ENCODE measurements around the gene PRH1. TPM values are rescaled to one million over a fixed set of nuclear protein-coding genes. Genes with fewer than 3 reads are reported as not detected.
A peak's percentile ranks its signal among the peaks of the same experiment; 100 is the strongest.

The PRH1 gene
- total and polyA plus RNA-seq, 2 experiments from 2014 or later: 12.3 to 19.0 TPM

DNA sequence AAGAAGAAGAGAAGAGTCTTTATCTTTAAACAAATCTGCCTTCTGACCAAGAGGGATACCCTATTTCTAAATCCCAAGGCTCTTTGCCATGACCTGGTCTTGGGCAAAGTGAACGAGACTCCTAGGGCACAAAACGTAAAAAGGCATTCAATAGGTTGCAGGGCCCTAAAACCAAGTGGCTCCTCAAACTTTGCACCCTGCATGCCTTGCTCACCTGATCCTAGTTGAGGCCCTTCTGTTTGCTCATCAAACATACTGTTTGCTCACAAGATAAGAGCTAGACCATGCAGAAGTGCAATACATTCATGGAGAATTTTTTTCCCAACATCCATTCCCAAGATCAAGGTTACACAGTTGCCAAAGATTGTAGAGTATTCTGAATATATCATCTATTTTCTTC, 7.9 kb upstream of the PRH1 start:
- no peaks in the 10 kb centered on the region for H4K20me1 ChIP-seq (ENCODE audit: insufficient read depth, poor library complexity, severe bottlenecking)
- H3K4me1 ChIP-seq (ENCODE audit: insufficient read depth): peaks cover 23% of the 10 kb centered on the region
- H3K36me3 ChIP-seq (replicated peaks; ENCODE audit: insufficient read depth, low read depth): no peaks in the 10 kb centered on the region
- H3K4me2 ChIP-seq: peak overlapping the region; percentile 30
- H3K9me2 ChIP-seq (replicated peaks; ENCODE audit: insufficient read depth): no peaks in the 10 kb centered on the region
- H2AFZ ChIP-seq: no peak overlapping the region
- H3K79me2 ChIP-seq: no peaks in the 10 kb centered on the region
- no peak overlapping the region for H3K4me3 ChIP-seq
- peak overlapping the region; percentile 62 for H3K27ac ChIP-seq
- no peaks in the 10 kb centered on the region for H3K27me3 ChIP-seq
- peak; percentile 63 for DNase-seq (ENCODE audit: low spot score)
- WGBS (ENCODE audit: low lambda C conversion rate, missing lambda C conversion rate): 59% methylated on average over 2 of the region's 2 CpGs
- H3K9me3 ChIP-seq (ENCODE audit: low read depth): no peaks in the 10 kb centered on the region
- TF ChIP-seq, protein P1, sequence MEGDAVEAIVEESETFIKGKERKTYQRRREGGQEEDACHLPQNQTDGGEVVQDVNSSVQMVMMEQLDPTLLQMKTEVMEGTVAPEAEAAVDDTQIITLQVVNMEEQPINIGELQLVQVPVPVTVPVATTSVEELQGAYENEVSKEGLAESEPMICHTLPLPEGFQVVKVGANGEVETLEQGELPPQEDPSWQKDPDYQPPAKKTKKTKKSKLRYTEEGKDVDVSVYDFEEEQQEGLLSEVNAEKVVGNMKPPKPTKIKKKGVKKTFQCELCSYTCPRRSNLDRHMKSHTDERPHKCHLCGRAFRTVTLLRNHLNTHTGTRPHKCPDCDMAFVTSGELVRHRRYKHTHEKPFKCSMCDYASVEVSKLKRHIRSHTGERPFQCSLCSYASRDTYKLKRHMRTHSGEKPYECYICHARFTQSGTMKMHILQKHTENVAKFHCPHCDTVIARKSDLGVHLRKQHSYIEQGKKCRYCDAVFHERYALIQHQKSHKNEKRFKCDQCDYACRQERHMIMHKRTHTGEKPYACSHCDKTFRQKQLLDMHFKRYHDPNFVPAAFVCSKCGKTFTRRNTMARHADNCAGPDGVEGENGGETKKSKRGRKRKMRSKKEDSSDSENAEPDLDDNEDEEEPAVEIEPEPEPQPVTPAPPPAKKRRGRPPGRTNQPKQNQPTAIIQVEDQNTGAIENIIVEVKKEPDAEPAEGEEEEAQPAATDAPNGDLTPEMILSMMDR (IDR thresholded peaks at IDR 0.05; ENCODE audit: poor library complexity): no peak
- TF ChIP-seq EZH2phosphoT487 (IDR thresholded peaks at IDR 0.05; ENCODE audit: low read depth, severe bottlenecking, unreplicated experiment) (no peak), EZH2 (IDR thresholded peaks at IDR 0.05; ENCODE audit: borderline replicate concordance) (no peak)

DNA sequence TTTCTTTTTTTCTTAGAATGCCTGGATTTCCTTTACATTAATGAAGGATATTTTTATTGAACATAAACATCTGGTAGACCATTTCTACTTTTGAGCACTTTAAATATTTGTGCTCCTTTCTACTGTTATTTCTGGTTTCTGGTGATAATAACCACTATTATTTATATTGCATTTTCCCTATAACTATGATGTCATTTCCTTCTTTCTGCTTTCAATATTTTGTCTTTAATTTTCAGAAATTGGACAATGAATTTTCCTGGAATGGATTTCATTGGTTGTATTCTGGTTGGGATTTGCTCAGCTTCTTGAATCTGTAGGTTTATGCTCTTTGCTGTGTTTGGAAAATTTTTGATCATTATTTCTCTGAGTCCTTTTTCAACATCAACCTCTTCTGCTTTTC, 5.2 kb upstream of the PRH1 start:
- H3K79me2 ChIP-seq: no peaks in the 10 kb centered on the region
- no peak overlapping the region for H3K4me3 ChIP-seq
- TF ChIP-seq, protein P1 (IDR thresholded peaks at IDR 0.05; ENCODE audit: poor library complexity): no peak
- TF ChIP-seq EZH2 (IDR thresholded peaks at IDR 0.05; ENCODE audit: borderline replicate concordance) (no peak), EZH2phosphoT487 (IDR thresholded peaks at IDR 0.05; ENCODE audit: low read depth, severe bottlenecking, unreplicated experiment) (no peak)
- H2AFZ ChIP-seq: no peak overlapping the region
- no peaks in the 10 kb centered on the region for H3K36me3 ChIP-seq (replicated peaks; ENCODE audit: insufficient read depth, low read depth)
- no peaks in the 10 kb centered on the region for H3K9me3 ChIP-seq (ENCODE audit: low read depth)
- no peaks in the 10 kb centered on the region for H4K20me1 ChIP-seq (ENCODE audit: insufficient read depth, poor library complexity, severe bottlenecking)
- H3K27ac ChIP-seq: no peak overlapping the region
- DNase-seq (ENCODE audit: low spot score): no peak
- peaks cover 23% of the 10 kb centered on the region for H3K4me1 ChIP-seq (ENCODE audit: insufficient read depth)
- no peaks in the 10 kb centered on the region for H3K9me2 ChIP-seq (replicated peaks; ENCODE audit: insufficient read depth)
- H3K27me3 ChIP-seq: no peaks in the 10 kb centered on the region
- H3K4me2 ChIP-seq: no peak overlapping the region

DNA sequence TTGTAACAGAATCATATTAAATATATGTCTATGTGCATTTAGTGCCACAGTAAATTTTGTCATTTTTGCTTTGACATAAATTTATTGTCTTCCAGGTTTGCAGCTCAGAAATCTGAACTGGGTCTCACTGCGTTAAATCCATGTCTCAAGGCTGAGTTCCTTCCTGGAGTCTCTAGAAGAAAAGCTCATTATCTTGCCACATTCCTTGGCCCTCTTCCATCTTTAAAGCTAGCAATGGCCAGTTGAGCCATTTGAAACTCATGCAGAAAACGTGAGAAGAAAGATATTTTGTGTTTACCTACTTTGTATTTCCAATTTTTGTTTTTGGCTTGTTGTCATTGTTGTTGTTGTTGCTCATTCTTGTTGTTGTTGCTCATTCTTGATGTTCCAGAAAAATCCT, 10.7 kb downstream of the PRH1 start:
- H3K27ac ChIP-seq: no peak overlapping the region
- H3K27me3 ChIP-seq: no peaks in the 10 kb centered on the region
- 82% methylated on average over 2 of the region's 2 CpGs for WGBS (ENCODE audit: low lambda C conversion rate, missing lambda C conversion rate)
- no peaks in the 10 kb centered on the region for H3K36me3 ChIP-seq (replicated peaks; ENCODE audit: insufficient read depth, low read depth)
- no peaks in the 10 kb centered on the region for H3K79me2 ChIP-seq
- no peaks in the 10 kb centered on the region for H3K9me3 ChIP-seq (ENCODE audit: low read depth)
- no peaks in the 10 kb centered on the region for H4K20me1 ChIP-seq (ENCODE audit: insufficient read depth, poor library complexity, severe bottlenecking)
- no peak overlapping the region for H2AFZ ChIP-seq
- no peaks in the 10 kb centered on the region for H3K9me2 ChIP-seq (replicated peaks; ENCODE audit: insufficient read depth)
- H3K4me2 ChIP-seq: no peak overlapping the region
- TF ChIP-seq, protein P1 (IDR thresholded peaks at IDR 0.05; ENCODE audit: poor library complexity): no peak
- TF ChIP-seq EZH2 (IDR thresholded peaks at IDR 0.05; ENCODE audit: borderline replicate concordance) (no peak), EZH2phosphoT487 (IDR thresholded peaks at IDR 0.05; ENCODE audit: low read depth, severe bottlenecking, unreplicated experiment) (no peak)
- H3K4me3 ChIP-seq: no peak overlapping the region
- DNase-seq (ENCODE audit: low spot score): no peak
- no peaks in the 10 kb centered on the region for H3K4me1 ChIP-seq (ENCODE audit: insufficient read depth)

DNA sequence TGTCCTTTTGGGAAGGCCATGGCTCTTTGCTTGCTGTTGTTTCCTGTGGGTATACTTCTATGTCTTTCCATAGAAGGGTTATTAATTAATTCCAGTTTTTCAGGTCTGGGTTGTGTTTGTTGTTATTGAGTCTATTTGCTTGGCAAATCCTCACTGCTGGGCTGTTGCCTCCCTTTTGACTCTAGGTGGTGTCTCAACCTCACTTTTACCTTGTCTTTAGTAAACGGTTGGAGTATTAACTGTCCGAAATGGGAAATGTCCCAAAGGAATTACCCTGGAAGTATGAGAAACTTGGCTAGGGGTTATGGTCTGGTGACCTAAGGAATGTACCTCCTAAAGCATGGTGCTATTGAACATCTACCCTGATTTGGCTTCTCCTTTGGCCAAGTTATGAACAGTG, 16.7 kb downstream of the PRH1 start:
- WGBS (ENCODE audit: low lambda C conversion rate, missing lambda C conversion rate): 69% methylated on average over 2 of the region's 2 CpGs
- Histone ChIP-seq H3K27me3 (no peaks in the 10 kb centered on the region), H3K36me3 (replicated peaks; ENCODE audit: insufficient read depth, low read depth) (no peaks in the 10 kb centered on the region), H3K4me2 (no peak overlapping the region), H2AFZ (no peak overlapping the region), H3K4me1 (ENCODE audit: insufficient read depth) (no peaks in the 10 kb centered on the region), H4K20me1 (ENCODE audit: insufficient read depth, poor library complexity, severe bottlenecking) (no peaks in the 10 kb centered on the region), H3K79me2 (no peaks in the 10 kb centered on the region), H3K9me3 (ENCODE audit: low read depth) (no peaks in the 10 kb centered on the region), H3K4me3 (no peak overlapping the region), H3K27ac (no peak overlapping the region), H3K9me2 (replicated peaks; ENCODE audit: insufficient read depth) (no peaks in the 10 kb centered on the region)
- no peak for DNase-seq (ENCODE audit: low spot score)
- TF ChIP-seq, protein P1 (IDR thresholded peaks at IDR 0.05; ENCODE audit: poor library complexity): peak; percentile 37
- TF ChIP-seq EZH2 (IDR thresholded peaks at IDR 0.05; ENCODE audit: borderline replicate concordance): no peak
- TF ChIP-seq EZH2phosphoT487 (IDR thresholded peaks at IDR 0.05; ENCODE audit: low read depth, severe bottlenecking, unreplicated experiment): no peak

Measured in hepatocyte (in vitro differentiated cells).